NOMO-1 treated with dmso at 0.1 percent for 144 hours (cell line): ENCODE data around the gene SEPTIN10.
"Not testable (repeated sequence)": the region's sequence is repeated elsewhere in the genome, so short reads cannot be mapped to it uniquely, and the experiment has no call there.

Experiments
- DNase-seq: peaks from one replicate; lab custom pipeline; 2025; ENCODE audit not compliant: unreplicated experiment; lab: John Stamatoyannopoulos, UW

The SEPTIN10 gene

GRCh38 chr2:109635426-109636304 lies 21.9 kb upstream of the SEPTIN10 start:
- no peak for DNase-seq

GRCh38 chr2:109633284-109633961 lies 19.7 kb upstream of the SEPTIN10 start:
- no peak for DNase-seq

GRCh38 chr2:109632158-109632789 lies 18.5 kb upstream of the SEPTIN10 start:
- no peak for DNase-seq

- no peak for DNase-seq
These were observed 18.0 kb upstream of the SEPTIN10 start for GRCh38 chr2:109631741-109632140.

GRCh38 chr2:109630441-109631430 lies 17.0 kb upstream of the SEPTIN10 start:
- DNase-seq = no peak

GRCh38 chr2:109629867-109630266 lies 16.1 kb upstream of the SEPTIN10 start:
- no peak for DNase-seq

GRCh38 chr2:109628321-109628720 lies 14.6 kb upstream of the SEPTIN10 start:
- not testable (repeated sequence) for DNase-seq

- DNase-seq = no peak
These were observed 10.6 kb upstream of the SEPTIN10 start for GRCh38 chr2:109624339-109624738.

GRCh38 chr2:109623923-109624322 lies 10.2 kb upstream of the SEPTIN10 start:
- DNase-seq = no peak

- DNase-seq = no peak
These were observed 9.5 kb upstream of the SEPTIN10 start for GRCh38 chr2:109623297-109623696.

- no peak for DNase-seq
These were observed 5.4 kb upstream of the SEPTIN10 start for GRCh38 chr2:109619032-109619615.

- DNase-seq = no peak
These were observed 2.4 kb upstream of the SEPTIN10 start for GRCh38 chr2:109616184-109616583.

GRCh38 chr2:109615637-109616144 lies 1.9 kb upstream of the SEPTIN10 start:
- DNase-seq = no peak

- DNase-seq = no peak
These were observed 1.2 kb upstream of the SEPTIN10 start for GRCh38 chr2:109614715-109615636.

- DNase-seq = no peak
These were observed 465 bp downstream of the SEPTIN10 start for GRCh38 chr2:109613081-109613921.

- no peak for DNase-seq
These were observed 2.2 kb downstream of the SEPTIN10 start for GRCh38 chr2:109611467-109612095.

- DNase-seq = no peak
These were observed 4.3 kb downstream of the SEPTIN10 start for GRCh38 chr2:109609352-109610024.
